Liver (tissue), 9 donors: ENCODE data around the gene ADAMTS3. TPM values are rescaled to one million over a fixed set of nuclear protein-coding genes. Genes with fewer than 3 reads are reported as not detected.

Experiments used
- DNase-seq: peaks from one replicate; pipeline ENCODE4 v3.0.0-alpha.2; 2017; ENCODE audit warnings: low spot score
- H3K27ac ChIP-seq, 2 donors: one replicate each; pipeline ENCODE4 v1.7.0; 2013; ENCODE audit warnings: inconsistent platforms in 2 of 2, low read length in 2 of 2, control low read depth in 1 of 2, low read depth in 1 of 2, mild to moderate bottlenecking in 1 of 2
- H3K27me3 ChIP-seq, 4 donors: one replicate each; pipeline versions ENCODE4 v1.6.1 to v1.7.0; 2013; ENCODE audit warnings: low read length in 3 of 4, inconsistent platforms in 1 of 4, mild to moderate bottlenecking in 1 of 4, moderate library complexity in 1 of 4; ENCODE audit not compliant: control insufficient read depth in 4 of 4, insufficient read depth in 4 of 4
- H3K36me3 ChIP-seq, 4 donors: one replicate each; pipeline versions ENCODE4 v1.6.1 to v1.7.0; 2013; ENCODE audit warnings: low read length in 3 of 4, mild to moderate bottlenecking in 3 of 4, low read depth in 1 of 4, moderate library complexity in 1 of 4; ENCODE audit not compliant: control insufficient read depth in 4 of 4, insufficient read depth in 3 of 4
- H3K4me1 ChIP-seq, 4 donors: one replicate each; pipeline versions ENCODE4 v1.6.1 to v1.7.0; 2013; ENCODE audit warnings: low read length in 3 of 4, mild to moderate bottlenecking in 3 of 4, moderate library complexity in 1 of 4; ENCODE audit not compliant: control insufficient read depth in 4 of 4, insufficient read depth in 4 of 4
- H3K4me3 ChIP-seq, 3 donors: one replicate each; pipeline versions ENCODE4 v1.6.1 to v1.7.0; 2013; ENCODE audit warnings: low read length in 3 of 3, control low read depth in 1 of 3, low read depth in 1 of 3, mild to moderate bottlenecking in 1 of 3
- H3K9ac ChIP-seq, 2 donors: one replicate each; pipeline ENCODE4 v1.7.0; 2013; ENCODE audit warnings: low read length in 2 of 2, mild to moderate bottlenecking in 2 of 2, moderate library complexity in 2 of 2, control low read depth in 1 of 2, low read depth in 1 of 2
- H3K9me3 ChIP-seq, 4 donors: one replicate each; pipeline versions ENCODE4 v1.6.1 to v1.7.0; 2013; ENCODE audit warnings: low read length in 3 of 4; ENCODE audit not compliant: control insufficient read depth in 4 of 4
- CTCF ChIP-seq: fragments of 150-350 bp; IDR thresholded peaks from 2 replicates; pipeline ENCODE4 v1.5.1; 2017; ENCODE audit warnings: improper control_type of control experiment, low read depth, low read length; ENCODE audit not compliant: missing input control
- EGR1 ChIP-seq, 2 donors: IDR thresholded peaks; 2 replicates each; pipeline ENCODE4 v1.6.1; 2016 to 2018; ENCODE audit warnings: antibody characterized with exemption in 2 of 2, low read depth in 2 of 2
- FOXA1 ChIP-seq: IDR thresholded peaks from 2 replicates; pipeline ENCODE4 v1.6.1; 2016; ENCODE audit warnings: antibody characterized with exemption
- FOXA2 ChIP-seq: IDR thresholded peaks from 2 replicates; pipeline ENCODE4 v1.6.1; 2016; ENCODE audit warnings: antibody characterized with exemption
- HNF4G ChIP-seq: IDR thresholded peaks from 2 replicates; pipeline ENCODE4 v1.6.1; 2016; ENCODE audit warnings: antibody characterized with exemption
- JUND ChIP-seq, 2 donors: IDR thresholded peaks; 2 replicates each; pipeline ENCODE4 v1.6.1; 2016; ENCODE audit warnings: antibody characterized with exemption in 2 of 2
- MAX ChIP-seq: IDR thresholded peaks from 2 replicates; pipeline ENCODE4 v1.6.1; 2016; ENCODE audit warnings: antibody characterized with exemption
- NR2F2 ChIP-seq: IDR thresholded peaks from 2 replicates; pipeline ENCODE4 v1.6.1; 2016; ENCODE audit warnings: antibody characterized with exemption
- RAD21 ChIP-seq, 2 donors: IDR thresholded peaks; 2 replicates each; pipeline ENCODE4 v1.6.1; 2016; ENCODE audit warnings: antibody characterized with exemption in 2 of 2, mild to moderate bottlenecking in 2 of 2
- RXRA ChIP-seq, 2 donors: IDR thresholded peaks; 2 replicates each; pipeline ENCODE4 v1.6.1; 2017 to 2018; ENCODE audit warnings: antibody characterized with exemption in 2 of 2, mild to moderate bottlenecking in 1 of 2
- SP1 ChIP-seq: IDR thresholded peaks from 2 replicates; pipeline ENCODE4 v1.6.1; 2018; ENCODE audit warnings: antibody characterized with exemption, mild to moderate bottlenecking
- TAF1 ChIP-seq: conservative IDR thresholded peaks from 2 replicates; pipeline ENCODE4 v1.6.1; 2016; ENCODE audit warnings: antibody characterized with exemption, mild to moderate bottlenecking
- YY1 ChIP-seq: IDR thresholded peaks from 2 replicates; pipeline ENCODE4 v1.6.1; 2016; ENCODE audit warnings: antibody characterized with exemption, mild to moderate bottlenecking
- WGBS: extraction: QIAGEN DNeasy Blood & Tissue Kit; methylation state at CpG from one replicate; pipeline ENCODE4 v1.1.7; 2013; 5-methylcytosine and 5-hydroxymethylcytosine counted together
- polyA plus RNA-seq, 2 donors: library from polyadenylated mRNA; stranded (reverse) in 1 of 2; unstranded in 1 of 2; fragments of 200-250 nt in 1 of 2; fragments of >200 nt in 1 of 2; fragmentation: Nextera tagmentation in 1 of 2; extraction: Ambion mirVana in 1 of 2; gene quantifications; one replicate each; pipeline versions ENCODE4 v1.2.1 to v1.2.3, GENCODE V29; 2013 to 2015
- total RNA-seq, 2 donors: library from RNA; depleted of rRNA; stranded (reverse); fragments of >200 nt; gene quantifications; one replicate each; pipeline ENCODE4 v1.2.3, GENCODE V29; 2014
- TF ChIP-seq, protein P1 (sequence below): IDR thresholded peaks from 2 replicates; pipeline ENCODE4 v1.6.1; 2016; ENCODE audit warnings: antibody characterized with exemption, mild to moderate bottlenecking
- TF ChIP-seq, protein P2 (sequence below): IDR thresholded peaks from 2 replicates; pipeline ENCODE4 v1.6.1; 2016; ENCODE audit warnings: antibody characterized with exemption
- TF ChIP-seq, protein P3 (sequence below): IDR thresholded peaks from 2 replicates; pipeline ENCODE4 v1.6.1; 2016; ENCODE audit warnings: antibody characterized with exemption
- donor health status: healthy.
- donor health status: healthy.
- donor health status: healthy.
- donor health status: healthy.
- donor health status: healthy.

ADAMTS3 gene
- total and polyA plus RNA-seq, 4 donors, result 0.12 to 1.9 (median 0.25) TPM; not detected in 1

- TF ChIP-seq, protein P1, sequence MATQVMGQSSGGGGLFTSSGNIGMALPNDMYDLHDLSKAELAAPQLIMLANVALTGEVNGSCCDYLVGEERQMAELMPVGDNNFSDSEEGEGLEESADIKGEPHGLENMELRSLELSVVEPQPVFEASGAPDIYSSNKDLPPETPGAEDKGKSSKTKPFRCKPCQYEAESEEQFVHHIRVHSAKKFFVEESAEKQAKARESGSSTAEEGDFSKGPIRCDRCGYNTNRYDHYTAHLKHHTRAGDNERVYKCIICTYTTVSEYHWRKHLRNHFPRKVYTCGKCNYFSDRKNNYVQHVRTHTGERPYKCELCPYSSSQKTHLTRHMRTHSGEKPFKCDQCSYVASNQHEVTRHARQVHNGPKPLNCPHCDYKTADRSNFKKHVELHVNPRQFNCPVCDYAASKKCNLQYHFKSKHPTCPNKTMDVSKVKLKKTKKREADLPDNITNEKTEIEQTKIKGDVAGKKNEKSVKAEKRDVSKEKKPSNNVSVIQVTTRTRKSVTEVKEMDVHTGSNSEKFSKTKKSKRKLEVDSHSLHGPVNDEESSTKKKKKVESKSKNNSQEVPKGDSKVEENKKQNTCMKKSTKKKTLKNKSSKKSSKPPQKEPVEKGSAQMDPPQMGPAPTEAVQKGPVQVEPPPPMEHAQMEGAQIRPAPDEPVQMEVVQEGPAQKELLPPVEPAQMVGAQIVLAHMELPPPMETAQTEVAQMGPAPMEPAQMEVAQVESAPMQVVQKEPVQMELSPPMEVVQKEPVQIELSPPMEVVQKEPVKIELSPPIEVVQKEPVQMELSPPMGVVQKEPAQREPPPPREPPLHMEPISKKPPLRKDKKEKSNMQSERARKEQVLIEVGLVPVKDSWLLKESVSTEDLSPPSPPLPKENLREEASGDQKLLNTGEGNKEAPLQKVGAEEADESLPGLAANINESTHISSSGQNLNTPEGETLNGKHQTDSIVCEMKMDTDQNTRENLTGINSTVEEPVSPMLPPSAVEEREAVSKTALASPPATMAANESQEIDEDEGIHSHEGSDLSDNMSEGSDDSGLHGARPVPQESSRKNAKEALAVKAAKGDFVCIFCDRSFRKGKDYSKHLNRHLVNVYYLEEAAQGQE, result no peak
- TF ChIP-seq FOXA1, result no peak
- no peak for TF ChIP-seq FOXA2
- no peak for TF ChIP-seq EGR1 (IDR thresholded peaks at IDR 0.05; ENCODE audit: low read depth in 2 of 2)
- TF ChIP-seq YY1, result no peak
- TF ChIP-seq, protein P2, sequence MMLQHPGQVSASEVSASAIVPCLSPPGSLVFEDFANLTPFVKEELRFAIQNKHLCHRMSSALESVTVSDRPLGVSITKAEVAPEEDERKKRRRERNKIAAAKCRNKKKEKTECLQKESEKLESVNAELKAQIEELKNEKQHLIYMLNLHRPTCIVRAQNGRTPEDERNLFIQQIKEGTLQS, result no peak
- no peak for TF ChIP-seq NR2F2
- no peak for TF ChIP-seq SP1
- TF ChIP-seq MAX, result no peak
- no peak for TF ChIP-seq JUND (IDR thresholded peaks at IDR 0.05)
- no peak for TF ChIP-seq HNF4G
- TF ChIP-seq TAF1, result no peak
- 95% methylated on average over 3 of the region's 3 CpGs for WGBS
- no peak overlapping the region for H3K4me3 ChIP-seq
- H3K4me1 ChIP-seq, result no peaks in the 10 kb centered on the region
- no peaks in the 10 kb centered on the region for H3K9me3 ChIP-seq
- DNase-seq, result no peak
- H3K27me3 ChIP-seq, result no peaks in the 10 kb centered on the region
- H3K36me3 ChIP-seq, result no peaks in the 10 kb centered on the region
- H3K9ac ChIP-seq, result no peak overlapping the region
- no peak overlapping the region for H3K27ac ChIP-seq
Observed at GRCh38 chr4:72531322-72531721, 37.7 kb downstream of the ADAMTS3 start.

DNA sequence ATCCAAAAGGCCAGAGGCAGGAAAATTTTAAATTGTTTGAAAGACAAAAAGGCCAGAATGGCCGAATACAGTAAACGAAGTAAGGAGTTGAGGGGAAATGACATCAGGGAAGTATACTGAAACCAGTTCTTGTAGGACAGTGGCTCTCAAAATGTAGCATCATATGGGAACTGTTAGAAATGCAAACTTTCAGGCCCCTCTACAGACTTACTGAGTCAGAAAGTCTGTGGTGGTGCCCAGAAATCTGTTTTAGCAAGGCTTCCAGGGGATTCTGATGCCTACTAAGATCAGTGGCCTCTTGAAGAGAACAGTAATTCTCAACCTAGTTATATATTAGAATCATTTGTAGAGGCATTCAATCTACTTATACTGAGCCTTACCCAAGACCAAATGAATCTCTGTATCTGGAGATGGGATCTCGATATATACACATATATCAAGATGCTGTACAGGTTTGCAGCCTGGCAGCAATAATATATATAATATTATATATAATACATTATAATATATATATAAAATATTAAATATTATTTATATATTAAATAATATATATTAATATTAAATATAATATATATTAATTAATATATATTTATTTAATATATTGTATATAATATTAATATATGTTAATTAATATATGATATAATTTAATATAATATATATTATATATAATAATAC, 39.7 kb downstream of the ADAMTS3 start:
- Histone ChIP-seq H3K4me1 (no peaks in the 10 kb centered on the region), H3K27me3 (no peaks in the 10 kb centered on the region), H3K9me3 (no peaks in the 10 kb centered on the region), H3K9ac (no peak overlapping the region), H3K4me3 (no peak overlapping the region), H3K36me3 (no peaks in the 10 kb centered on the region), H3K27ac (no peak overlapping the region)
- 95% methylated on average over 3 of the region's 3 CpGs for WGBS
- TF ChIP-seq, protein P3, sequence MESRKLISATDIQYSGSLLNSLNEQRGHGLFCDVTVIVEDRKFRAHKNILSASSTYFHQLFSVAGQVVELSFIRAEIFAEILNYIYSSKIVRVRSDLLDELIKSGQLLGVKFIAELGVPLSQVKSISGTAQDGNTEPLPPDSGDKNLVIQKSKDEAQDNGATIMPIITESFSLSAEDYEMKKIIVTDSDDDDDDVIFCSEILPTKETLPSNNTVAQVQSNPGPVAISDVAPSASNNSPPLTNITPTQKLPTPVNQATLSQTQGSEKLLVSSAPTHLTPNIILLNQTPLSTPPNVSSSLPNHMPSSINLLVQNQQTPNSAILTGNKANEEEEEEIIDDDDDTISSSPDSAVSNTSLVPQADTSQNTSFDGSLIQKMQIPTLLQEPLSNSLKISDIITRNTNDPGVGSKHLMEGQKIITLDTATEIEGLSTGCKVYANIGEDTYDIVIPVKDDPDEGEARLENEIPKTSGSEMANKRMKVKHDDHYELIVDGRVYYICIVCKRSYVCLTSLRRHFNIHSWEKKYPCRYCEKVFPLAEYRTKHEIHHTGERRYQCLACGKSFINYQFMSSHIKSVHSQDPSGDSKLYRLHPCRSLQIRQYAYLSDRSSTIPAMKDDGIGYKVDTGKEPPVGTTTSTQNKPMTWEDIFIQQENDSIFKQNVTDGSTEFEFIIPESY, result no peak
- no peak for TF ChIP-seq RXRA (IDR thresholded peaks at IDR 0.05)
- TF ChIP-seq RAD21 (IDR thresholded peaks at IDR 0.05), result no peak
- TF ChIP-seq JUND (IDR thresholded peaks at IDR 0.05), result no peak
- TF ChIP-seq NR2F2, result no peak
- TF ChIP-seq EGR1 (IDR thresholded peaks at IDR 0.05; ENCODE audit: low read depth in 2 of 2), result no peak
- TF ChIP-seq CTCF, result no peak
- TF ChIP-seq HNF4G, result no peak
- no peak for TF ChIP-seq SP1
- TF ChIP-seq TAF1, result no peak
- TF ChIP-seq, protein P1, result no peak
- no peak for TF ChIP-seq MAX
- no peak for DNase-seq
